Measurements from ENCODE around the gene RAB5B. TPM values are rescaled to one million over a fixed set of nuclear protein-coding genes. Genes with fewer than 3 reads are reported as not detected.

RAB5B gene
- total RNA-seq, 1 donor, result 111 TPM

DNA sequence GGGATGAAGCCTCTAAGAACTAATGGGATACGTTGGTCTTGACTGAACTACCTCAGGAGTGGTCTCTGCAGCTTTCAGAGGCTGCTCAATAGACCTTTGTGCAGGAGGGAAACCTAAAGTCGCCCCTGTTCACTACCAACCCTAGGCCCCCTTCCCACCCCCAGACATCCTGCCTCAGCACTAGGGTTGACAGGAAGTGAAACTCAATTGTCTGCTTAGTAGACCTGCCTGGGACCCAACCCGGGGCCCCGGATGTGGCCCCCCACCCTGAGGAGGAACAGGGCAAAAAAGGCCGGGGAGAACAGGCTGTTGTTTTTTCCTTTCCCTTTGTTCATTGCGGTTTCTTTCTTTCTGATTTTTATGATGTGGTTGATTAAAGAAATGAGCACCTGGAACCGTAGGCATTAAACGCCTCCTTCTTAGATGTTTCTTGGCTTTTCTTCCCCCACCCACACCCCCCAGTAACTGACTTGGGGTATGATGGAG is 44.5 kb upstream of the RAB5B start:
- TF ChIP-seq, protein P1, sequence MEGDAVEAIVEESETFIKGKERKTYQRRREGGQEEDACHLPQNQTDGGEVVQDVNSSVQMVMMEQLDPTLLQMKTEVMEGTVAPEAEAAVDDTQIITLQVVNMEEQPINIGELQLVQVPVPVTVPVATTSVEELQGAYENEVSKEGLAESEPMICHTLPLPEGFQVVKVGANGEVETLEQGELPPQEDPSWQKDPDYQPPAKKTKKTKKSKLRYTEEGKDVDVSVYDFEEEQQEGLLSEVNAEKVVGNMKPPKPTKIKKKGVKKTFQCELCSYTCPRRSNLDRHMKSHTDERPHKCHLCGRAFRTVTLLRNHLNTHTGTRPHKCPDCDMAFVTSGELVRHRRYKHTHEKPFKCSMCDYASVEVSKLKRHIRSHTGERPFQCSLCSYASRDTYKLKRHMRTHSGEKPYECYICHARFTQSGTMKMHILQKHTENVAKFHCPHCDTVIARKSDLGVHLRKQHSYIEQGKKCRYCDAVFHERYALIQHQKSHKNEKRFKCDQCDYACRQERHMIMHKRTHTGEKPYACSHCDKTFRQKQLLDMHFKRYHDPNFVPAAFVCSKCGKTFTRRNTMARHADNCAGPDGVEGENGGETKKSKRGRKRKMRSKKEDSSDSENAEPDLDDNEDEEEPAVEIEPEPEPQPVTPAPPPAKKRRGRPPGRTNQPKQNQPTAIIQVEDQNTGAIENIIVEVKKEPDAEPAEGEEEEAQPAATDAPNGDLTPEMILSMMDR (IDR thresholded peaks at IDR 0.05; ENCODE audit: insufficient read depth, low read depth, low read length), result no peak
- DNase-seq (ENCODE audit: low read depth), result no peak
- H3K4me3 ChIP-seq (ENCODE audit: low read depth, low read length), result no peak overlapping the region

GRCh38 chr12:55930771-55931316 is 43.0 kb upstream of the RAB5B start, which contains the start of gene DGKA:
TSS of gene DGKA (plus strand) at chr12:55931162. CDS start at chr12:55936504, 5,342 bp downstream.
- TF ChIP-seq, protein P1 (IDR thresholded peaks at IDR 0.05; ENCODE audit: insufficient read depth, low read depth, low read length), result peak; percentile 62
- DNase-seq (ENCODE audit: low read depth), result peak; percentile 73

DNA sequence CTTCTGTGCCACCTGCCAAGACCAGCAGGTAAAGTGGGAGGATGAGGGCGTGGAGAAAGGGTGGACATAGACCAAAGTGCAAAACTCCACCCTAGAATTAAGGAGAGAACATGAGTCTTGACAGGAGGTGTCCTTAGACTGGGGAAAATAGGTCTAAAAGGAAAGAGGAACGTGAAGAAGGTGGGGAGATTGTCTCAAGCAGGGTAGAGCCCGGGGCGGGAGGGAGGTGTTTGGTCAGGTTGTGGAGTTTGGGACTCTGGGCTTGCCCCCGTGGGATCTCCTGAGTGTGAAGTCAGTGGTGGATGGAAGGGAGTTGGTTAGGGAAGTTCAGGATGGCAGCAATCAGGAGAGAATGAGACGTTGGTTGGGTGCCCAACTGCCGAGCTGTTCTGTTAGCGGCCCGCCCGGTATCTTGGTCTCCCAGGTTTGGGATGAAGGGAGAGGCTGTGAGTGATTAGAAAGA is 42.5 kb upstream of the RAB5B start:
- TF ChIP-seq, protein P1 (IDR thresholded peaks at IDR 0.05; ENCODE audit: insufficient read depth, low read depth, low read length), result no peak
- peak overlapping the region; percentile 83 for H3K4me3 ChIP-seq (ENCODE audit: low read depth, low read length)
- DNase-seq (ENCODE audit: low read depth), result no peak

More at GRCh38 chr12:55930771-55931316, 43.0 kb upstream of the RAB5B start, which contains the start of gene DGKA:
- H3K4me3 ChIP-seq (ENCODE audit: low read depth, low read length), result peak within 1 kb of the TSS; percentile 83

- TF ChIP-seq, protein P1 (IDR thresholded peaks at IDR 0.05; ENCODE audit: insufficient read depth, low read depth, low read length), result no peak
- peak; percentile 39 for DNase-seq (ENCODE audit: low read depth)
- H3K4me3 ChIP-seq (ENCODE audit: low read depth, low read length), result peak overlapping the region; percentile 83
Measured at GRCh38 chr12:55931780-55932550, 41.9 kb upstream of the RAB5B start.

- H3K4me3 ChIP-seq (ENCODE audit: low read depth, low read length), result peak overlapping the region; percentile 83
- TF ChIP-seq, protein P1 (IDR thresholded peaks at IDR 0.05; ENCODE audit: insufficient read depth, low read depth, low read length), result no peak
- DNase-seq (ENCODE audit: low read depth), result no peak
Measured at GRCh38 chr12:55932551-55932910, 41.3 kb upstream of the RAB5B start.

GRCh38 chr12:55933169-55933798 is 40.6 kb upstream of the RAB5B start:
- TF ChIP-seq, protein P1 (IDR thresholded peaks at IDR 0.05; ENCODE audit: insufficient read depth, low read depth, low read length), result no peak
- no peak for DNase-seq (ENCODE audit: low read depth)
- H3K4me3 ChIP-seq (ENCODE audit: low read depth, low read length), result no peak overlapping the region

Data from fibroblast of villous mesenchyme (primary cell).